ENCODE measurements around the gene HYAL4.
"Not testable (repeated sequence)": the region's sequence is repeated elsewhere in the genome, so short reads cannot be mapped to it uniquely, and the experiment has no call there.

Gene HYAL4

GRCh38 chr7:123847868-123848267 is 2.9 kb downstream of the HYAL4 start:
- FAIRE-seq: no peak

GRCh38 chr7:123849855-123850254 is 4.9 kb downstream of the HYAL4 start:
- FAIRE-seq: no peak

- not testable (repeated sequence) for FAIRE-seq
Measured at GRCh38 chr7:123851404-123851803, 6.4 kb downstream of the HYAL4 start.

- not testable (repeated sequence) for FAIRE-seq
Measured at GRCh38 chr7:123854291-123854690, 9.3 kb downstream of the HYAL4 start.

- FAIRE-seq: not testable (repeated sequence)
Measured at GRCh38 chr7:123856428-123856827, 11.5 kb downstream of the HYAL4 start.

- FAIRE-seq: no peak
Measured at GRCh38 chr7:123860848-123861247, 15.9 kb downstream of the HYAL4 start.

DNA sequence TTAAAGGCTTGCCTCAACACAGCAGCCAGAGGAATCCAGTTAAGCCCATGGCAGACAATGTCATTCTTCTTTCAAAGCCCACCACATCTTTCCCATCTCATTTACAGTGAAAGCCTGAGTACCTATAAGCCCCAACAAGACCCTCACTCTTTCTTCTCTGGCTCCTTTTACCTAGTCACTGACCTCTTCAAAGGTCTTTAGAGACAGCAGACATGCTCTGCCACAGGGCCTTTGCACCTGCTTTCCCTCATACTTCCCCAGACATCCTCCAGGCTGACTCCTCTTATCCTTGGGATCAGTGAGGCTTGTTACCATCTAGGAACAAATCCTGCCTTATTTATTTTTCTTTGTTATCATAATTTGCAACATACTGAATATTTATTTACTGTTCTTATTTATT is 17.8 kb downstream of the HYAL4 start:
- FAIRE-seq: no peak

DNA sequence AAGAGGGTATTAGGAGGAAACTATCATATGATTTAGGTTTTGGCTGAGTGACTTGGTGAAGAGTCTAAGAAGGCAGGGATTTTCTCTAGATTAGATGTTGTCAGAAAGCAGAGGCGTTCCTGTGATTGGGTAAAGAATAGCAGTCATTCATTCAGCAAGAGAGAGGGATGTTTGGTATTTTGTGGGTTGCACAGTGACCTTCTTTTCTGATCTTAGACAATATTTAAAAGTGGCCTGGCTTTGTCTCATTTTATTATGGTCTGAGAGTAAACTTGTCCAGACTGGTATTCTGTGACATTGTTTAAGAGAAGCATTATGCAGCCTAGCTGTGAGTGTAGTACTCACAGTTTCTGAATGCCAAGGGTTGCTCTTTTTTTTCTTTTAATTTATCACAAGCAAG is 18.5 kb downstream of the HYAL4 start:
- FAIRE-seq: no peak

DNA sequence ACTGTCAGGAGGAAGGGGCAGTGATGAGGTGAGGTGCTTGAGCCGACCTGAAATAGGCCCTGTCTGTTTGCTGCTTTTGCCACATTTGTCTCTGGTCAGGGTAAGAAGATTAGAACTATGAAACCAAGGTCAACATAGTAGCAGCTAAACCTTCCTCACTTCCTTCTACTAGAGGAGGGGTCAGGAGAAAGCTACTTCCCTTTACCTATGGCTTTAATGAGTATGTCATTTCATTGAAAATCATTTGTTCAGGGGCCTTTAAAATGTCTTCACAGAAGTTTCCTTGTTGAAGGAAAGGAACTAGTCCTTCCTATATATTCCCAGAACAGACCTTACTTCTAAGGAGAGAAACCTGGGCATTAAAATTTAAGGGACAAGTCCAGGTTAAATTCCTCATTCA is 19.0 kb downstream of the HYAL4 start:
- no peak for FAIRE-seq

- FAIRE-seq: no peak
Measured at GRCh38 chr7:123864436-123864835, 19.5 kb downstream of the HYAL4 start.

DNA sequence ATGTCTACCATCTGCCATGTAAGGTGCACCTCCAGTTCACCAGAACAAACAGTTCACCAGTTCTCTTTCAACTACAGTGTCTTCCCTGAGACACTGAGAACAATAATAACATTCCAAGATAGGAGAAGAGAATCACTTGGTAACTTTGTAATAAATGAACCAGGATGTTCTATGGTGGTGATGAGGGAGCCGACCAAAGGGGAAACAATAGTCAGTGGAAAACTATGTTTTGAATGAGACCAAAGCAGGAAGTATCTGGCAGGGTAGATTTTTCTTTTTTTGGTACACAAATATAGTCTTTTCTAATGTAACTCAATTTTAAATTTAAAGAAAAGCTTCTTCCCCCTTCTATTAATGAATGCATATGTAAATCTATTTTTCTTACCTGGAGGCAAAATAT is 20.0 kb downstream of the HYAL4 start:
- no peak for FAIRE-seq

GRCh38 chr7:123865517-123866117 is 20.6 kb downstream of the HYAL4 start:
- peak; percentile 98 for FAIRE-seq

- FAIRE-seq: no peak
Measured at GRCh38 chr7:123867225-123867624, 22.3 kb downstream of the HYAL4 start.

GRCh38 chr7:123871998-123872867 is 27.3 kb downstream of the HYAL4 start:
- peak; percentile 85 for FAIRE-seq

- no peak for FAIRE-seq
Measured at GRCh38 chr7:123872908-123873307, 27.9 kb downstream of the HYAL4 start.

DNA sequence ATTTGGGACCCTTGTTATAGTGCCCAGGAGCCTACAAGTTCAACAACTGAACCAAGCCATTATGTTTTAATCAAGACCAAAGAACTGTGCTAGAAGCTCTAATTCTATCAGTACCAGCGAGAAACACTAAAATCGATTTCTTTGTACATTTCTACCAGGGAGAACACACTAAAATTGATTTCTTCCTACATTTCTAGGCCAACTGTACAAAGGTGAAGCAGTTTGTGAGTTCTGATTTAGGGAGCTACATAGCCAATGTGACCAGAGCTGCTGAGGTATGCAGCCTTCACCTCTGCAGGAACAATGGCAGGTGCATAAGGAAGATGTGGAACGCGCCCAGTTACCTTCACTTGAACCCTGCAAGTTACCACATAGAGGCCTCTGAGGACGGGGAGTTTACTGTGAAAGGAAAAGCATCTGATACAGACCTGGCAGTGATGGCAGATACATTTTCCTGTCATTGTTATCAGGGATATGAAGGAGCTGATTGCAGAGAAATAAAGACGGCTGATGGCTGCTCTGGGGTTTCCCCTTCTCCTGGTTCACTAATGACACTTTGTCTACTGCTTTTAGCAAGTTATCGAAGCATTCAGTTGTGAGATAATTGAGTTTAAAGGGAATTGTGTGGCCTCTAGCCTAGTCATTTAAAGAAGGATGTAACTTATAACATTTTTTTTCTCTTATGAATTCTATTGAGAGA is 31.7 kb downstream of the HYAL4 start:
- no peak for FAIRE-seq

GRCh38 chr7:123879628-123880027 is 34.7 kb downstream of the HYAL4 start:
- FAIRE-seq: no peak

DNA sequence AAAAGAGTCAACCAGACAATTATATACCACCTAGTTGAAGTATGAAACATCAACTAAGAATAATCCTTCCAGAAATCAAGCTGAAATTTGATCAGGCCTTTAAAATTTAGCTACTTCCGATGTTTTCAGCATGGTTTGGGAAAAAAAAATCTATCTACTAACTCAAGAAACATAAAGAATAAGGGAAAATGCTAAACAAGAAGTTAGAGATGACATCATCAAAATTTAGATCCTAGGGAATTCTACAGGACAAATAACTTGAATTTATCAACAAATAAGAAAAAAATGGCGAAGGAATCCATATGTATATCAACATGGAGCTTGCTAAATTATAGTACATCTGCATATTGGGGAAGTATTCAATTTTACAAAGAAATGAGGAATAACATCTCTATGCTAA is 36.3 kb downstream of the HYAL4 start:
- FAIRE-seq: no peak

GRCh38 chr7:123883154-123883553 is 38.2 kb downstream of the HYAL4 start:
- no peak for FAIRE-seq

- FAIRE-seq: no peak
Measured at GRCh38 chr7:123888192-123888591, 43.2 kb downstream of the HYAL4 start.

DNA sequence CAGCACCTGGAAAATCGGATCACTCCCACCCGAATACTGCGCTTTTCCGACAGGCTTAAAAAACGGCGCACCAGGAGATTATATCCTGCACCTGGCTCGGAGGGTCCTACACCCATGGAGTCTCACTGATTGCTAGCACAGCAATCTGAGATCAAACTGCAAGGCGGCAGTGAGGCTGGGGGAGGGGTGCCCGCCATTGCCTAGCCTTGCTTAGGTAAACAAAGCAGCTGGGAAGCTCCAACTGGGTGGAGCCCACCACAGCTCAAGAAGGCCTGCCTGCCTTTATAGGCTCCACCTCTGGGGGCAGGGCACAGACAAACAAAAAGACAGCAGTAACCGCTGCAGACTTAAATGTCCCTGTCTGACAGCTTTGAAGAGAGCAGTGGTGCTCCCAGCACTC is 49.8 kb downstream of the HYAL4 start:
- FAIRE-seq: not testable (repeated sequence)

GRCh38 chr7:123901101-123901500 is 56.1 kb downstream of the HYAL4 start:
- no peak for FAIRE-seq

- no peak for FAIRE-seq
Measured at GRCh38 chr7:123905714-123906113, 60.7 kb downstream of the HYAL4 start.

- no peak for FAIRE-seq
Measured at GRCh38 chr7:123916240-123916724, 71.3 kb downstream of the HYAL4 start.
